Coronary artery (tissue), 2 donors: ENCODE measurements around the gene UGT3A2.

Source experiments
- DNase-seq: peaks from one replicate; pipeline ENCODE4 v3.0.0-alpha.2; 2017; ENCODE audit warnings: low spot score
- H3K27ac ChIP-seq, 2 donors: fragments of 200-600 bp; sonication (generic); one replicate each; pipeline ENCODE4 v1.5.1; 2016 to 2019
- H3K4me3 ChIP-seq: fragments of 200-600 bp; sonication (generic); 2 replicates; pipeline ENCODE4 v1.5.1; 2016; ENCODE audit warnings: mild to moderate bottlenecking, moderate library complexity
- CTCF ChIP-seq: fragments of 200-600 bp; sonication (generic); IDR thresholded peaks from one replicate; pipeline ENCODE4 v1.5.1; 2019; ENCODE audit warnings: antibody characterized with exemption

UGT3A2 gene

GRCh38 chr5:36066001-36066539 is 612 bp downstream of the UGT3A2 start:
- Histone ChIP-seq H3K27ac (no peak overlapping the region), H3K4me3 (no peak overlapping the region)
- TF ChIP-seq CTCF, result no peak
- no peak for DNase-seq

DNA sequence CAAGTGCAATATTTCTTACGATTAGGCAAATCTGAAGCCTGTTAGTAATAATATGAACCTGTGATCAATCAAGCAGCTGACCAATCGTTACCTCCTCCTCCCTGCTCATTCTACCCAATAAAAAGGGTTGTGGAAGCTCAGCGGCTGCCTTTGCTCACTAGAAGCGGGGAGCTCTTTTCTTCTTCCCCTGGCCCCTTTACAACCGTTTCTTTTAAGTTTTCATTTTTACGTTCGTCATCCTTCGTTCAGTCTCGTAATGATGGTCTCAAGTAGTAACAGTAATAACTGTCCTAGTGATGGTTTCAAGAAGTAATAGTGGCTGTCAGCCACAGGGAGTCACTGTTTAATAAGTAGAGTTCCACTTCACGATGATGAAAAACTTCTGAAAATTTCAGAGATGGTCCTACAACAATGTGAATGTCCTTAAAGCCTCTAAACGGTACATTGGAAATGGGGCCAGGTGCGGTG is 6.2 kb downstream of the UGT3A2 start:
- no peak for TF ChIP-seq CTCF
- no peak overlapping the region for H3K4me3 ChIP-seq

DNA sequence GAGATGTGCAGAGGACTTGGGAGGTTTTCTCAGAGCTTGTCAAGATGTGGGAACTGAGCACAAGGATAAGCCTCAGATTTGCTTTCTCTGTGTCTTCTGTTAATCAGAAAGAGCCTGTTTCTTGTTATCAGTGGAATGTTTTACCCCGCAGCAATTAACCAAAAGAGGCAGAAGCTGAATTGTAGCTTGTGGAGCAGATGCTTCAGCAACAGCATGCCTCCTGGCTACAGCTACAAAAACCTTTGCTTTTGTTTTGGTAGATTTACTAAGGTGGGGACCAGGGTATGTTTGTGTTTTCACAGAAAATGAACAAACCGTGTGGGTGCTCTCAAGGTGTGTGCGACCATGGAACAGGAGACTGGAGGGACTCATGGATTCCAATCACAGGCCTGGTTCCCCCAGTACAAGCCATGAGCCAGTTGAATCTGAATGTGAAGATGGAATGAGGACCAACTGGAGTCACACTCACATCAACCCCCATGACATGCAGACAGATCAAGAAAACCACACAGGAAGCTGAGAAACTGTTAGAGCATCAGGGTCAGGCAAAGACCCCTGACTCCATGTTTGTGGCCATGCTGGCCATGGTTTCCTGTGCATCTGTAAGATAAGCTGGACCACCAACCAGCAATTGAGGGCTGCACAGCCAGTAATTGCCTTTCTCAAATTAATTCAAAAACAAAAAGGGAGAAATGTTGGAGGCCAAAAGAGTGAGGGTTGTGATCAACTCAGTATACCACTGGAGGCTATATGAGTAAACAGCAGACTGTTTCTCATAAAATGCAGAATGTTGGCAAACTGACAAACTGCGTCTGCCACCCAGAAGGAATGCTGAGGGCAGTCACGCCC is 6.9 kb downstream of the UGT3A2 start:
- Histone ChIP-seq H3K4me3 (no peak overlapping the region), H3K27ac (no peak overlapping the region)
- no peak for TF ChIP-seq CTCF
- no peak for DNase-seq

More for the DNA sequence above, 6.2 kb downstream of the UGT3A2 start:
- H3K27ac ChIP-seq, result no peak overlapping the region
- DNase-seq, result no peak

DNA sequence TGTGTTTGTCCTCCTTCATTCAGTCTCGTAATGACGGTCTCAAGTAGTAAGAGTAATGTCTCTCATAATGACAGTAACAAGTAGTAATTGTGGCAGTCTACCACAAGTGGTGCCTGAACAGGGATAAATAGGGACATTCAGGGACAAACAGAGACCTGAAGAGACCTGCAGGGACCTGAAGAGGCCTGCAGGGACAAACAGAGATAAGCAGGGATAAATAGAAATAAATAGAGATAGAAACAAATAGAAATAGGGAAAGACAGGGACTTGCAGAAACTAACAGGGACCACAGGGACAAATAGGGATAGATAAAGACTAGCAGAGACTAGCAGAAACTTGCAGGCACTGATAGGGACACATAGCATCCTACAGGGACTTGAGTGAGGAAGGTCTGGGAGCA is 7.9 kb downstream of the UGT3A2 start:
- no peak for DNase-seq
- Histone ChIP-seq H3K27ac (no peak overlapping the region), H3K4me3 (no peak overlapping the region)
- TF ChIP-seq CTCF, result no peak

- no peak overlapping the region for H3K4me3 ChIP-seq
- TF ChIP-seq CTCF, result no peak
- no peak overlapping the region for H3K27ac ChIP-seq
- DNase-seq, result no peak
These were observed 9.3 kb downstream of the UGT3A2 start for GRCh38 chr5:36057386-36057785.

DNA sequence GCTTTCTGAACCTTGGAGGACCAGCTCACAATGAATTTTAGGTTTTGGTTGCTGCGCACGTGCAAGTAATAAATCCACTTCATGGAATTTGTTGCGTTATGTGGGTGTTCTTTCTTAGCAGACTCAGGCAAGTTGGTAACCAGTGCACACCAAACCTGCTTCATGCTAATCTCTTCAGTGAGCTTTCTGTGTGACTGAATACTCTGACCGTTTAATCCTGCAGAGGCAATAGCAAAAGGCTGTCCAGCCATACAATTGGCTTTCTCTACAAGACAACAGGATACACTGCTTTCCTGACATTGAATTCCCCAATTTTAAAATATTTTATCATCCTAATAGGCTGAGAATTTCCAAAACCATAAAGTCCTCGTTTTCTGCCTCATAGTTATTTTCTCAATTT is 10.3 kb downstream of the UGT3A2 start:
- Histone ChIP-seq H3K27ac (no peak overlapping the region), H3K4me3 (no peak overlapping the region)
- no peak for TF ChIP-seq CTCF
- DNase-seq, result no peak

- no peak for DNase-seq
- TF ChIP-seq CTCF, result no peak
- H3K4me3 ChIP-seq, result no peak overlapping the region
- H3K27ac ChIP-seq, result no peak overlapping the region
These were observed 10.7 kb downstream of the UGT3A2 start for GRCh38 chr5:36055984-36056383.
